ENCODE measurements around the gene NAT9. TPM values are rescaled to one million over a fixed set of nuclear protein-coding genes. Genes with fewer than 3 reads are reported as not detected.

NAT9 gene
- total RNA-seq (28.6 and 29.2 TPM in 2 replicates), polyA plus RNA-seq (34.8 and 62.9 TPM in 2 replicates)

GRCh38 chr17:74776044-74776962, at the start of gene NAT9:
TSS of gene NAT9 (minus strand) at chr17:74776345. CDS start at chr17:74775698, 647 bp downstream.
- Histone ChIP-seq H4K20me1 (ENCODE audit: insufficient read depth, poor library complexity, severe bottlenecking) (no peaks in the 10 kb centered on the region), H3K4me3 (peak within 1 kb of the TSS; percentile 79), H2AFZ (peak within 1 kb of the TSS; percentile 79), H3K4me1 (ENCODE audit: insufficient read depth) (peaks cover 10% of the 10 kb centered on the region), H3K27ac (peak within 1 kb of the TSS; percentile 82), H3K27me3 (no peaks in the 10 kb centered on the region), H3K9me3 (ENCODE audit: low read depth) (no peaks in the 10 kb centered on the region), H3K4me2 (peak within 1 kb of the TSS; percentile 95), H3K79me2 (peaks cover 33% of the 10 kb centered on the region), H3K9me2 (replicated peaks; ENCODE audit: insufficient read depth) (no peaks in the 10 kb centered on the region), H3K36me3 (replicated peaks; ENCODE audit: insufficient read depth, low read depth) (no peaks in the 10 kb centered on the region)
- no peak for TF ChIP-seq EZH2phosphoT487 (IDR thresholded peaks at IDR 0.05; ENCODE audit: low read depth, severe bottlenecking, unreplicated experiment)
- no peak for TF ChIP-seq CTCF (IDR thresholded peaks at IDR 0.05; ENCODE audit: poor library complexity)
- TF ChIP-seq EZH2 (IDR thresholded peaks at IDR 0.05; ENCODE audit: borderline replicate concordance) = no peak
- WGBS (ENCODE audit: low lambda C conversion rate, missing lambda C conversion rate) = 0% methylated on average over 38 of the region's 64 CpGs
- peak; percentile 99 for DNase-seq (ENCODE audit: low spot score)

- Histone ChIP-seq H3K9me3 (ENCODE audit: low read depth) (no peaks in the 10 kb centered on the region), H3K9me2 (replicated peaks; ENCODE audit: insufficient read depth) (no peaks in the 10 kb centered on the region), H4K20me1 (ENCODE audit: insufficient read depth, poor library complexity, severe bottlenecking) (no peaks in the 10 kb centered on the region), H3K27me3 (no peaks in the 10 kb centered on the region), H3K36me3 (replicated peaks; ENCODE audit: insufficient read depth, low read depth) (no peaks in the 10 kb centered on the region), H3K79me2 (no peaks in the 10 kb centered on the region), H3K4me1 (ENCODE audit: insufficient read depth) (no peaks in the 10 kb centered on the region), H3K4me3 (no peak overlapping the region), H2AFZ (no peak overlapping the region), H3K4me2 (no peak overlapping the region), H3K27ac (no peak overlapping the region)
- no peak for TF ChIP-seq EZH2 (IDR thresholded peaks at IDR 0.05; ENCODE audit: borderline replicate concordance)
- no peak for TF ChIP-seq CTCF (IDR thresholded peaks at IDR 0.05; ENCODE audit: poor library complexity)
- TF ChIP-seq EZH2phosphoT487 (IDR thresholded peaks at IDR 0.05; ENCODE audit: low read depth, severe bottlenecking, unreplicated experiment) = no peak
- 92% methylated on average over 11 of the region's 11 CpGs for WGBS (ENCODE audit: low lambda C conversion rate, missing lambda C conversion rate)
- DNase-seq (ENCODE audit: low spot score) = no peak
Observed at GRCh38 chr17:74824961-74825627, 48.9 kb upstream of the NAT9 start.

GRCh38 chr17:74822939-74823367, 46.8 kb upstream of the NAT9 start:
- Histone ChIP-seq H3K79me2 (no peaks in the 10 kb centered on the region), H3K27me3 (no peaks in the 10 kb centered on the region), H3K4me2 (no peak overlapping the region), H3K4me1 (ENCODE audit: insufficient read depth) (no peaks in the 10 kb centered on the region), H2AFZ (no peak overlapping the region), H3K9me2 (replicated peaks; ENCODE audit: insufficient read depth) (no peaks in the 10 kb centered on the region), H3K27ac (no peak overlapping the region), H4K20me1 (ENCODE audit: insufficient read depth, poor library complexity, severe bottlenecking) (no peaks in the 10 kb centered on the region), H3K4me3 (no peak overlapping the region), H3K36me3 (replicated peaks; ENCODE audit: insufficient read depth, low read depth) (no peaks in the 10 kb centered on the region), H3K9me3 (ENCODE audit: low read depth) (no peaks in the 10 kb centered on the region)
- WGBS (ENCODE audit: low lambda C conversion rate, missing lambda C conversion rate) = 95% methylated on average over 12 of the region's 12 CpGs
- TF ChIP-seq EZH2 (IDR thresholded peaks at IDR 0.05; ENCODE audit: borderline replicate concordance) = no peak
- no peak for TF ChIP-seq EZH2phosphoT487 (IDR thresholded peaks at IDR 0.05; ENCODE audit: low read depth, severe bottlenecking, unreplicated experiment)
- TF ChIP-seq CTCF (IDR thresholded peaks at IDR 0.05; ENCODE audit: poor library complexity) = no peak
- no peak for DNase-seq (ENCODE audit: low spot score)
